GM12878 (cell line): ENCODE data around the gene BAK1. TPM values are rescaled to one million over a fixed set of nuclear protein-coding genes. Genes with fewer than 3 reads are reported as not detected.

Experiments used
- ATAC-seq: fragments of 200-7000 bp; cut with Tn5 transposase; 3 replicates; pipeline ENCODE4 v1.9.1; 2020; ENCODE audit warnings: mild to moderate bottlenecking, moderate library complexity
- BruUV-seq: library from RNA; stranded (reverse); fragments of 400-500 nt; replicated peaks from 2 replicates; lab custom pipeline; 2021; lab: Mats Ljungman, UMichigan
- CTCF ChIA-PET: fragments of 300-600 bp; sonication (Branson Sonifier 250); formaldehyde crosslinking; extraction: SDS; loops from one replicate; lab custom pipeline; 2021; ENCODE audit warnings: inconsistent platforms; lab: Yijun Ruan, JAX
- POLR2A ChIA-PET: fragments of 350-600 bp; formaldehyde crosslinking; extraction: SDS; loops from one replicate; lab custom pipeline; 2021; ENCODE audit warnings: inconsistent platforms; lab: Charles Lee
- RAD21 ChIA-PET: fragments of 300-600 bp; sonication (Branson Sonifier 250); formaldehyde crosslinking; loops from one replicate; lab custom pipeline; 2023; ENCODE audit warnings: antibody characterized with exemption; ENCODE audit not compliant: unreplicated experiment; lab: Charles Lee
- SMC1A ChIA-PET: fragments of 300-600 bp; sonication (Branson Sonifier 250); formaldehyde crosslinking; loops from one replicate; lab custom pipeline; 2023; ENCODE audit not compliant: unreplicated experiment, uncharacterized antibody; lab: Charles Lee
- DNase-seq: peaks from one replicate; pipeline ENCODE4 v3.0.0-alpha.2; 2011; ENCODE audit warnings: low read depth, low spot score
- FAIRE-seq: peaks from 3 replicates; lab custom pipeline; 2011; peaks lifted over from hg19 to GRCh38; lab: Jason Lieb, UNC
- H2AFZ ChIP-seq: 2 replicates; pipeline ENCODE4 v1.6.0; 2011; ENCODE audit warnings: low read depth, low read length, control low read depth; ENCODE audit not compliant: control insufficient read depth
- H3K27ac ChIP-seq: 2 replicates; pipeline ENCODE4 v1.5.1; 2011; ENCODE audit warnings: control low read depth; ENCODE audit not compliant: control insufficient read depth, insufficient read depth
- H3K27me3 ChIP-seq, 2 experiments: replicated peaks in 1 of 2; 2 replicates each; pipeline versions ENCODE4 v1.6.0 to v1.6.1; 2011; ENCODE audit warnings: low read length in 1 of 2; ENCODE audit not compliant: control insufficient read depth in 2 of 2, insufficient read depth in 2 of 2
- H3K36me3 ChIP-seq, 2 experiments: 2 replicates each; pipeline ENCODE4 v1.5.1; 2011; ENCODE audit warnings: low read length in 1 of 2; ENCODE audit not compliant: control insufficient read depth in 2 of 2, insufficient read depth in 2 of 2
- H3K4me1 ChIP-seq: 2 replicates; pipeline ENCODE4 v1.6.1; 2011; ENCODE audit warnings: mild to moderate bottlenecking, low read length, moderate library complexity, mixed read lengths; ENCODE audit not compliant: control insufficient read depth, insufficient read depth
- H3K4me2 ChIP-seq: 2 replicates; pipeline ENCODE4 v1.6.0; 2011; ENCODE audit warnings: control low read depth; ENCODE audit not compliant: control insufficient read depth, insufficient read depth
- H3K4me3 ChIP-seq: fragments of 200-600 bp; sonication (generic); 2 replicates; pipeline ENCODE4 v1.5.1; 2016
- H3K79me2 ChIP-seq: 2 replicates; pipeline ENCODE4 v1.6.0; 2011; ENCODE audit warnings: low read length; ENCODE audit not compliant: control insufficient read depth, insufficient read depth
- H3K9ac ChIP-seq: 2 replicates; pipeline ENCODE4 v1.8.0; 2011; ENCODE audit warnings: low read length, control low read depth, mixed read lengths; ENCODE audit not compliant: control insufficient read depth, insufficient read depth
- H3K9me3 ChIP-seq: replicated peaks from 3 replicates; pipeline ENCODE4 v1.5.1; 2011; ENCODE audit warnings: mild to moderate bottlenecking, low read length; ENCODE audit not compliant: control insufficient read depth, insufficient read depth
- H4K20me1 ChIP-seq: 2 replicates; pipeline ENCODE4 v1.6.0; 2011; ENCODE audit not compliant: control insufficient read depth, insufficient read depth
- BACH1 ChIP-seq: fragments of 450-650 bp; IDR thresholded peaks from 2 replicates; pipeline ENCODE4 v1.6.1; 2017; ENCODE audit warnings: mild to moderate bottlenecking, borderline replicate concordance
- CHD2 ChIP-seq: IDR thresholded peaks from 2 replicates; pipeline ENCODE4 v1.6.1; 2011; ENCODE audit warnings: low read depth, low read length, improper control_type of control experiment, borderline replicate concordance
- EGR1 ChIP-seq, 2 experiments: IDR thresholded peaks; 1 replicate in 1 of 2; 2 replicates in 1 of 2; pipeline ENCODE4 v1.6.1; 2011 to 2012; ENCODE audit warnings: low read depth in 2 of 2, low read length in 2 of 2, borderline replicate concordance in 1 of 2, mild to moderate bottlenecking in 1 of 2, moderate library complexity in 1 of 2
- GABPA ChIP-seq: IDR thresholded peaks from 2 replicates; pipeline ENCODE4 v1.6.1; 2014; ENCODE audit warnings: antibody characterized with exemption, low read depth, mild to moderate bottlenecking, inconsistent platforms
- HDAC2 ChIP-seq: fragments of 200-600 bp; sonication (generic); IDR thresholded peaks from 2 replicates; pipeline ENCODE4 v1.6.1; 2017
- IKZF2 ChIP-seq, 2 experiments: fragments of 450-650 bp; IDR thresholded peaks; 2 replicates each; pipeline ENCODE4 v1.6.1; 2017; ENCODE audit warnings: mild to moderate bottlenecking in 2 of 2, moderate library complexity in 2 of 2
- MTA3 ChIP-seq: IDR thresholded peaks from 2 replicates; pipeline ENCODE4 v1.6.1; 2012; ENCODE audit warnings: low read length, inconsistent platforms, borderline replicate concordance
- POU2F2 ChIP-seq: IDR thresholded peaks from 3 replicates; pipeline ENCODE4 v1.6.1; 2011; ENCODE audit warnings: low read depth, mild to moderate bottlenecking, low read length, borderline replicate concordance
- SUZ12 ChIP-seq: fragments of 200-600 bp; sonication (generic); IDR thresholded peaks from one replicate; pipeline ENCODE4 v1.6.1; 2018; ENCODE audit warnings: antibody characterized with exemption, mild to moderate bottlenecking; ENCODE audit not compliant: unreplicated experiment
- TCF7 ChIP-seq: IDR thresholded peaks from 2 replicates; pipeline ENCODE4 v1.6.1; 2014; ENCODE audit warnings: antibody characterized with exemption, borderline replicate concordance
- ZBTB33 ChIP-seq: fragments of 450-650 bp; IDR thresholded peaks from 2 replicates; pipeline ENCODE4 v1.6.1; 2017; ENCODE audit warnings: mild to moderate bottlenecking
- ZBTB40 ChIP-seq: fragments of 450-650 bp; IDR thresholded peaks from 2 replicates; pipeline ENCODE4 v1.6.1; 2016; ENCODE audit warnings: mild to moderate bottlenecking, moderate library complexity, borderline replicate concordance
- ZNF687 ChIP-seq: fragments of 450-650 bp; IDR thresholded peaks from 2 replicates; pipeline ENCODE4 v1.6.1; 2017; ENCODE audit warnings: mild to moderate bottlenecking, moderate library complexity
- WGBS: methylation state at CpG from one replicate; pipeline ENCODE4 v1.1.6; 2016; ENCODE audit warnings: low lambda C conversion rate; ENCODE audit not compliant: insufficient replicate concordance, insufficient coverage; ENCODE audit errors: missing lambda C conversion rate; 5-methylcytosine and 5-hydroxymethylcytosine counted together
- in situ Hi-C: fragments of 300-500 bp; cut with MboI; formaldehyde crosslinking; loops from 9 replicates; pipeline ENCODE4 v1.14.3; 2018; ENCODE audit warnings: mixed read lengths
- intact Hi-C: fragments of 100-400 bp; cut with micrococcal nuclease; formaldehyde crosslinking; loops from one replicate; pipeline ENCODE4 v1.14.2; 2022; ENCODE audit not compliant: unreplicated experiment
- polyA plus RNA-seq, 11 experiments: library from polyadenylated mRNA; depleted of rRNA in 4 of 11; unstranded in 6 of 11; stranded (reverse) in 5 of 11; fragments of >200 nt; fragmentation: Nextera tagmentation in 4 of 11; fragmentation: Illumina TruSeq in 1 of 11; extraction: Ambion mirVana in 4 of 11; extraction: Trizol in 1 of 11; gene quantifications; 1 replicate in 1 of 11; 2 replicates in 10 of 11; pipeline versions ENCODE4 v1.2.1 to v1.2.3, GENCODE V29; 2011 to 2016; ENCODE audit warnings: inconsistent platforms in 2 of 11, missing spikeins in 2 of 11, low read depth in 1 of 11
- total RNA-seq, 4 experiments: library from RNA; depleted of rRNA in 3 of 4; stranded (reverse); fragments of >200 nt in 3 of 4; fragmentation: Illumina TruSeq in 1 of 4; extraction: Trizol in 1 of 4; gene quantifications; 2 replicates each; pipeline versions ENCODE4 v1.2.1 to v1.2.3, GENCODE V29; 2013 to 2021

BAK1 gene
- total and polyA plus RNA-seq, 10 of the 15 experiments (the other 5 are each of a cell fraction or from before 2014, with no cell fraction given) = 6.3 to 65.8 (median 29.6) TPM

GRCh38 chr6:33549896-33550295 is 30.2 kb downstream of the BAK1 start:
- ChIA-PET RAD21 (no interaction called here), CTCF (interaction anchor here (0.6 to 1.2 kb wide), 3 partner anchors 19 to 48 kb away, joined by 3 to 4 read pairs (median 4); no protein-coding TSS in a partner anchor), POLR2A (interaction anchor here (0.6 kb wide), 1 partner anchor 24 kb away, joined by 3 read pairs; no protein-coding TSS in a partner anchor), SMC1A (interaction anchor here (1.5 kb wide), 1 partner anchor 13 kb away, joined by 3 read pairs; no protein-coding TSS in a partner anchor)
- Histone ChIP-seq H3K9me3 (no peaks in the 10 kb centered on the region), H3K4me2 (no peak overlapping the region), H3K4me3 (no peak overlapping the region), H2AFZ (no peak overlapping the region), H4K20me1 (no peaks in the 10 kb centered on the region), H3K4me1 (no peaks in the 10 kb centered on the region), H3K9ac (no peak overlapping the region), H3K27ac (no peak overlapping the region), H3K79me2 (no peaks in the 10 kb centered on the region), H3K27me3 (no peaks in the 10 kb centered on the region), H3K36me3 (no peaks in the 10 kb centered on the region)
- intact Hi-C loops = no loop called here
- 64% methylated on average over 2 of the region's 2 CpGs for WGBS
- DNase-seq = no peak
- no peak for FAIRE-seq
- in situ Hi-C loops = no loop called here
- no TSS peak for BruUV-seq
- ATAC-seq = no peak
- TF ChIP-seq HDAC2 = no peak
- no peak for TF ChIP-seq BACH1
- TF ChIP-seq GABPA = no peak
- TF ChIP-seq EGR1 (IDR thresholded peaks at IDR 0.05; ENCODE audit: borderline replicate concordance in 1 of 2, low read depth in 2 of 2, low read length in 2 of 2) = no peak
- no peak for TF ChIP-seq POU2F2
- no peak for TF ChIP-seq ZBTB33
- no peak for TF ChIP-seq ZNF687
- no peak for TF ChIP-seq CHD2
- no peak for TF ChIP-seq ZBTB40
- no peak for TF ChIP-seq TCF7
- TF ChIP-seq SUZ12 = no peak
- no peak for TF ChIP-seq IKZF2 (IDR thresholded peaks at IDR 0.05)
- TF ChIP-seq MTA3 = no peak
